Stomach (tissue), 4 donors: ENCODE measurements around the gene PAGE2.

Experiments
- CTCF ChIP-seq, 7 experiments: fragments of 450-650 bp in 4 of 7; fragments of 200-600 bp in 3 of 7; sonication (generic) in 3 of 7; IDR thresholded peaks; one replicate each; pipeline ENCODE4 v1.5.1; 2016 to 2019; ENCODE audit warnings: antibody characterized with exemption in 7 of 7, control low read depth in 2 of 7, mild to moderate bottlenecking in 1 of 7
- POLR2AphosphoS5 ChIP-seq, 3 donors: sonication (generic); formaldehyde crosslinking; IDR thresholded peaks; one replicate each; pipeline ENCODE4 v1.6.1; 2016; ENCODE audit warnings: antibody characterized with exemption in 3 of 3

GRCh38 chrX:55119712-55120111, 30.9 kb downstream of the PAGE2 start:
- no peak for TF ChIP-seq POLR2AphosphoS5 (IDR thresholded peaks at IDR 0.05)
- no peak for TF ChIP-seq CTCF (IDR thresholded peaks at IDR 0.05)
